ENCODE data around the gene CELF4. TPM values are rescaled to one million over a fixed set of nuclear protein-coding genes. Genes with fewer than 3 reads are reported as not detected.

Gene CELF4
- total RNA-seq, 1 experiment from 2014 or later, result not detected

DNA sequence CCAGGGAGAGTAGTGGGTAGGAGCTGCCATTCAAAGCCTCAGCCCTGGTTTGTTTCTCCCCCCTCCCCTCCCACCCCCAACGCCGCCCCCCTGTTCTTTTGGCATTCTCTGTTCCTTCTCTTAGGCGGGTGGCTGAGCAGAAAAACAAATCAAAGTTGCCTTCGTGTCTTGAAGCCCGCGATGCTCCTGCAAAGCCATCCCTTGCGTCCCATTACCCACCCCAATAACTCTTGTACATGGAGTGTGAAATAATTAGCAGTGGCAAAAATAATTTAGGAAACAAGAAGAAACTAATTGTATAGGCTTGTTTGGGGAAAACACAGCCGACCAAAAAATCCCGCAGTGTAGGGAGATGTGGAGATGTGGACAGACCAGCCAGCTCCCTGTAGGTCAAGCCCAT, 59.6 kb downstream of the CELF4 start:
- Histone ChIP-seq H3K4me1 (ENCODE audit: control insufficient read depth, insufficient read depth, low read length) (no peaks in the 10 kb centered on the region), H3K27ac (ENCODE audit: low read length) (no peak overlapping the region), H3K4me3 (ENCODE audit: low read depth in 2 of 2, low read length in 2 of 2) (no peak overlapping the region), H3K36me3 (ENCODE audit: control insufficient read depth, insufficient read depth, low read length) (no peaks in the 10 kb centered on the region), H3K9me3 (ENCODE audit: control insufficient read depth, insufficient read depth, low read depth, low read length) (no peaks in the 10 kb centered on the region), H3K27me3 (ENCODE audit: control insufficient read depth, insufficient read depth, low read length) (no peaks in the 10 kb centered on the region)
- no peak for ATAC-seq
- no peak for DNase-seq (ENCODE audit: low read depth, low spot score)
- TF ChIP-seq, protein P1, sequence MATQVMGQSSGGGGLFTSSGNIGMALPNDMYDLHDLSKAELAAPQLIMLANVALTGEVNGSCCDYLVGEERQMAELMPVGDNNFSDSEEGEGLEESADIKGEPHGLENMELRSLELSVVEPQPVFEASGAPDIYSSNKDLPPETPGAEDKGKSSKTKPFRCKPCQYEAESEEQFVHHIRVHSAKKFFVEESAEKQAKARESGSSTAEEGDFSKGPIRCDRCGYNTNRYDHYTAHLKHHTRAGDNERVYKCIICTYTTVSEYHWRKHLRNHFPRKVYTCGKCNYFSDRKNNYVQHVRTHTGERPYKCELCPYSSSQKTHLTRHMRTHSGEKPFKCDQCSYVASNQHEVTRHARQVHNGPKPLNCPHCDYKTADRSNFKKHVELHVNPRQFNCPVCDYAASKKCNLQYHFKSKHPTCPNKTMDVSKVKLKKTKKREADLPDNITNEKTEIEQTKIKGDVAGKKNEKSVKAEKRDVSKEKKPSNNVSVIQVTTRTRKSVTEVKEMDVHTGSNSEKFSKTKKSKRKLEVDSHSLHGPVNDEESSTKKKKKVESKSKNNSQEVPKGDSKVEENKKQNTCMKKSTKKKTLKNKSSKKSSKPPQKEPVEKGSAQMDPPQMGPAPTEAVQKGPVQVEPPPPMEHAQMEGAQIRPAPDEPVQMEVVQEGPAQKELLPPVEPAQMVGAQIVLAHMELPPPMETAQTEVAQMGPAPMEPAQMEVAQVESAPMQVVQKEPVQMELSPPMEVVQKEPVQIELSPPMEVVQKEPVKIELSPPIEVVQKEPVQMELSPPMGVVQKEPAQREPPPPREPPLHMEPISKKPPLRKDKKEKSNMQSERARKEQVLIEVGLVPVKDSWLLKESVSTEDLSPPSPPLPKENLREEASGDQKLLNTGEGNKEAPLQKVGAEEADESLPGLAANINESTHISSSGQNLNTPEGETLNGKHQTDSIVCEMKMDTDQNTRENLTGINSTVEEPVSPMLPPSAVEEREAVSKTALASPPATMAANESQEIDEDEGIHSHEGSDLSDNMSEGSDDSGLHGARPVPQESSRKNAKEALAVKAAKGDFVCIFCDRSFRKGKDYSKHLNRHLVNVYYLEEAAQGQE (IDR thresholded peaks at IDR 0.05; ENCODE audit: insufficient read depth in 1 of 2, low read depth in 2 of 2, low read length in 1 of 2), result no peak
- TF ChIP-seq SIN3A (IDR thresholded peaks at IDR 0.05; ENCODE audit: borderline replicate concordance, insufficient read depth, low read depth, low read length) (no peak), TCF7L2 (IDR thresholded peaks at IDR 0.05; ENCODE audit: low read depth, low read length) (no peak), POLR2AphosphoS5 (IDR thresholded peaks at IDR 0.05; ENCODE audit: low read depth, low read length) (no peak)
- TF ChIP-seq, protein P2, sequence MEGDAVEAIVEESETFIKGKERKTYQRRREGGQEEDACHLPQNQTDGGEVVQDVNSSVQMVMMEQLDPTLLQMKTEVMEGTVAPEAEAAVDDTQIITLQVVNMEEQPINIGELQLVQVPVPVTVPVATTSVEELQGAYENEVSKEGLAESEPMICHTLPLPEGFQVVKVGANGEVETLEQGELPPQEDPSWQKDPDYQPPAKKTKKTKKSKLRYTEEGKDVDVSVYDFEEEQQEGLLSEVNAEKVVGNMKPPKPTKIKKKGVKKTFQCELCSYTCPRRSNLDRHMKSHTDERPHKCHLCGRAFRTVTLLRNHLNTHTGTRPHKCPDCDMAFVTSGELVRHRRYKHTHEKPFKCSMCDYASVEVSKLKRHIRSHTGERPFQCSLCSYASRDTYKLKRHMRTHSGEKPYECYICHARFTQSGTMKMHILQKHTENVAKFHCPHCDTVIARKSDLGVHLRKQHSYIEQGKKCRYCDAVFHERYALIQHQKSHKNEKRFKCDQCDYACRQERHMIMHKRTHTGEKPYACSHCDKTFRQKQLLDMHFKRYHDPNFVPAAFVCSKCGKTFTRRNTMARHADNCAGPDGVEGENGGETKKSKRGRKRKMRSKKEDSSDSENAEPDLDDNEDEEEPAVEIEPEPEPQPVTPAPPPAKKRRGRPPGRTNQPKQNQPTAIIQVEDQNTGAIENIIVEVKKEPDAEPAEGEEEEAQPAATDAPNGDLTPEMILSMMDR (IDR thresholded peaks at IDR 0.05), result no peak
- ChIA-PET CTCF (no interaction called here), POLR2A (no interaction called here)
- in situ Hi-C loops (cut with HindIII; ENCODE audit: low pct_unique_long_range_greater_than_20kb, low sequenced_read_pairs) (no loop called here), intact Hi-C loops (cut with micrococcal nuclease; ENCODE audit: unreplicated experiment) (no loop called here)
- no TSS peak for BruUV-seq (replicated peaks)

DNA sequence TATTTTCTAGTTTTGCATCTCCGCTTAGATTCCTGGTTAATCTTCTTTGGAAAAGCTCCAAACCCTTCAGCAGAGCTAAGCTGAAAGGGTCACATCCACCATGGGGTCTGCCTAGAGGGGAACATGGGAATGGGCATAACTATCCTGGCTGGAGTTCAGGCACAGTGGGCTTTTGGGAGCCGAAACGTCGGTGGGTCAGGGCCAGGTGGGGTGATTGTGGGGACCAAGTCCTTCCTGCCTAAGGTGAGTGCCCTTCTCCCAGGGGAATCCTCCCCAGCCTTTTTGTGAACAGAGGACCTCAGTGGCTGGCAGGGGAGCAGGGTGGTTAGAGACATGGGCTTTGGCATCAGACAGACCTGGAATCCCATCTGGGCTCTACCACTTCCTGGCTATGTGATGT, 60.3 kb downstream of the CELF4 start:
- Histone ChIP-seq H3K27me3 (ENCODE audit: control insufficient read depth, insufficient read depth, low read length) (no peaks in the 10 kb centered on the region), H3K4me3 (ENCODE audit: low read depth in 2 of 2, low read length in 2 of 2) (no peak overlapping the region), H3K36me3 (ENCODE audit: control insufficient read depth, insufficient read depth, low read length) (no peaks in the 10 kb centered on the region), H3K9me3 (ENCODE audit: control insufficient read depth, insufficient read depth, low read depth, low read length) (no peaks in the 10 kb centered on the region), H3K27ac (ENCODE audit: low read length) (no peak overlapping the region), H3K4me1 (ENCODE audit: control insufficient read depth, insufficient read depth, low read length) (no peaks in the 10 kb centered on the region)
- intact Hi-C loops (cut with micrococcal nuclease; ENCODE audit: unreplicated experiment) (no loop called here), in situ Hi-C loops (cut with HindIII; ENCODE audit: low pct_unique_long_range_greater_than_20kb, low sequenced_read_pairs) (no loop called here)
- ChIA-PET POLR2A (no interaction called here), CTCF (no interaction called here)
- DNase-seq (ENCODE audit: low read depth, low spot score), result no peak
- no peak for TF ChIP-seq TCF7L2 (IDR thresholded peaks at IDR 0.05; ENCODE audit: low read depth, low read length)
- BruUV-seq (replicated peaks), result no TSS peak
- no peak for ATAC-seq

DNA sequence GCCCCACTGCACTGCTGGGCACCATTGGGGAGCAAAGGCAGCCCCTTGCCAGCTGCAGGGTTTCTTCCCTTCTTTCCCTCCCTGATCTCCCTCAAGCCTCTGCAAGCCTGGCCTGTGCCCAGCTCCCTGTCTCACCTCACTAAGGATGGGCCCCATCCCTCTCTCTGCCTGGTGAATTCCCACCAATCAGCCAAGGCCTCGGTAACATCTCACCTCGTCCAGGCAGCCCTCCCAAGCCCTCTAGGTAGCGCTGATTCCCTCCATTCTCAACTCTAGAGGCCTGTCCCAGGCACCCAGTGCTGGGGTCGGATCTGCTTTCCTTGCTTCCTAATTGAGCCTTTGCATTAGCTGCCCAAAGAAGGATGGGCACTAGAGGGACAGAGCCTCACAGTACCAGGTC, 63.0 kb downstream of the CELF4 start:
- Histone ChIP-seq H3K4me3 (ENCODE audit: low read depth in 2 of 2, low read length in 2 of 2) (no peak overlapping the region), H3K27me3 (ENCODE audit: control insufficient read depth, insufficient read depth, low read length) (no peaks in the 10 kb centered on the region), H3K27ac (ENCODE audit: low read length) (no peak overlapping the region), H3K4me1 (ENCODE audit: control insufficient read depth, insufficient read depth, low read length) (no peaks in the 10 kb centered on the region), H3K36me3 (ENCODE audit: control insufficient read depth, insufficient read depth, low read length) (no peaks in the 10 kb centered on the region), H3K9me3 (ENCODE audit: control insufficient read depth, insufficient read depth, low read depth, low read length) (no peaks in the 10 kb centered on the region)
- DNase-seq (ENCODE audit: low read depth, low spot score) (no peak), ATAC-seq (no peak)
- POLR2A ChIA-PET, result no interaction called here
- no TSS peak for BruUV-seq (replicated peaks)
- intact Hi-C loops (cut with micrococcal nuclease; ENCODE audit: unreplicated experiment) (no loop called here), in situ Hi-C loops (cut with HindIII; ENCODE audit: low pct_unique_long_range_greater_than_20kb, low sequenced_read_pairs) (no loop called here)
- CTCF ChIA-PET, result no interaction called here
- TF ChIP-seq, protein P2 (IDR thresholded peaks at IDR 0.05), result no peak
- TF ChIP-seq, protein P1 (IDR thresholded peaks at IDR 0.05; ENCODE audit: insufficient read depth in 1 of 2, low read depth in 2 of 2, low read length in 1 of 2), result no peak
- TF ChIP-seq POLR2AphosphoS5 (IDR thresholded peaks at IDR 0.05; ENCODE audit: low read depth, low read length) (no peak), TCF7L2 (IDR thresholded peaks at IDR 0.05; ENCODE audit: low read depth, low read length) (no peak), SIN3A (IDR thresholded peaks at IDR 0.05; ENCODE audit: borderline replicate concordance, insufficient read depth, low read depth, low read length) (no peak)
